ENCODE results near the gene ARHGAP33.

Gene ARHGAP33

DNA sequence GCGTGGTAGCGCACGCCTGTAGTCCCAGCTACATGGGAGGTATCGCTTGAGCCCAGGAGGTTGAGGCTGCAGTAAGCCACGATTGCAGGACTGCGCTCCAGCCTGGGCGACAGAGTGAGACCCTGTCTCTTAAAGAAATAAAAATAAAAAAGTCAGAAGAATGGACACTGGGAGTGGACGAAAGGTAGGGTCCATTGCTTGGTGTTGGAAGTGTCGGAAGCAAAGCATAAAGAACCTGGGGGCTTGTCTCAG lies 392 bp upstream of the ARHGAP33 start:
- H3K4me3 ChIP-seq (ENCODE audit: low read depth, low read length) = peak overlapping the region; percentile 29
- DNase-seq = no peak
- H3K27me3 ChIP-seq (replicated peaks) = no peaks in the 10 kb centered on the region
- no peaks in the 10 kb centered on the region for H3K36me3 ChIP-seq (replicated peaks)
- TF ChIP-seq, protein P1, sequence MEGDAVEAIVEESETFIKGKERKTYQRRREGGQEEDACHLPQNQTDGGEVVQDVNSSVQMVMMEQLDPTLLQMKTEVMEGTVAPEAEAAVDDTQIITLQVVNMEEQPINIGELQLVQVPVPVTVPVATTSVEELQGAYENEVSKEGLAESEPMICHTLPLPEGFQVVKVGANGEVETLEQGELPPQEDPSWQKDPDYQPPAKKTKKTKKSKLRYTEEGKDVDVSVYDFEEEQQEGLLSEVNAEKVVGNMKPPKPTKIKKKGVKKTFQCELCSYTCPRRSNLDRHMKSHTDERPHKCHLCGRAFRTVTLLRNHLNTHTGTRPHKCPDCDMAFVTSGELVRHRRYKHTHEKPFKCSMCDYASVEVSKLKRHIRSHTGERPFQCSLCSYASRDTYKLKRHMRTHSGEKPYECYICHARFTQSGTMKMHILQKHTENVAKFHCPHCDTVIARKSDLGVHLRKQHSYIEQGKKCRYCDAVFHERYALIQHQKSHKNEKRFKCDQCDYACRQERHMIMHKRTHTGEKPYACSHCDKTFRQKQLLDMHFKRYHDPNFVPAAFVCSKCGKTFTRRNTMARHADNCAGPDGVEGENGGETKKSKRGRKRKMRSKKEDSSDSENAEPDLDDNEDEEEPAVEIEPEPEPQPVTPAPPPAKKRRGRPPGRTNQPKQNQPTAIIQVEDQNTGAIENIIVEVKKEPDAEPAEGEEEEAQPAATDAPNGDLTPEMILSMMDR (IDR thresholded peaks at IDR 0.05; ENCODE audit: low read depth, low read length, missing control alignments) = no peak
- in situ Hi-C loops (cut with HindIII; ENCODE audit: low pct_ligation_motif_present, low sequenced_read_pairs) = no loop called here
- H3K27ac ChIP-seq = no peak overlapping the region

DNA sequence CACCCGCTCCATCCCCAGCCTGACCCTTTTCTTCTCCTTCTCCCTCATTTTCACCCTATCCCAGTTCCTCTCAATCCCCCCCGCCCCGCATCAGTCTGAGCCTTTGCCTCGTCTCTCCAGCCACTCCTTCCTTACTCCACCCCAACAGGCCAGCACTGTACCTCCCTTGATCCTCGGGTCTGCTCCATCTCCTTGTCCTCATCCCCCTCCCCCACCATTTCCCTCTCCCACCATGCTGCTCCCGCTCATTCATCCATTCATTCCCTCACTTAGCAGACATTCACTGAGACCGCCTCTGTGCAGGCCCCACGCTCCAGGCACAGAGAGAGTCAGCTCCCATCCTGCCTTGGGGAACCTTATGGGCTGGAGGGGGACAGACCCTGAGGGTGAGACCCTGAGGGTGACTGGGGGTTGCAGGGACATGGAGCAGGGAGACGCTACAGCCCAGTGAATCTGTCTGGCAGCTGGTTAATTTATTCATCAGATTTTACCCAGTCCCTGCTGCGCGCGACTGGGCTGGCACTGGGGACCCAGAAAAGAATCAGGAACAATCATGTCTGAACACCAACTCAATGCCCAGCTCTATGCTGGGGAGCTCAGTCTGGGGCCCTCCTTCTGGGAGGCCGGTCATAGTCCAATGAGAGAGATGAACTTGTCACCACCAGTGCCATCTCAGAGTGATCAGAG lies 881 bp downstream of the ARHGAP33 start:
- in situ Hi-C loops (cut with HindIII; ENCODE audit: low pct_ligation_motif_present, low sequenced_read_pairs) = no loop called here
- no peak for DNase-seq
- Histone ChIP-seq H3K27ac (no peak overlapping the region), H3K36me3 (replicated peaks) (no peaks in the 10 kb centered on the region), H3K27me3 (replicated peaks) (no peaks in the 10 kb centered on the region), H3K4me3 (ENCODE audit: low read depth, low read length) (peak overlapping the region; percentile 68)
- TF ChIP-seq, protein P1 (IDR thresholded peaks at IDR 0.05; ENCODE audit: low read depth, low read length, missing control alignments) = no peak

DNA sequence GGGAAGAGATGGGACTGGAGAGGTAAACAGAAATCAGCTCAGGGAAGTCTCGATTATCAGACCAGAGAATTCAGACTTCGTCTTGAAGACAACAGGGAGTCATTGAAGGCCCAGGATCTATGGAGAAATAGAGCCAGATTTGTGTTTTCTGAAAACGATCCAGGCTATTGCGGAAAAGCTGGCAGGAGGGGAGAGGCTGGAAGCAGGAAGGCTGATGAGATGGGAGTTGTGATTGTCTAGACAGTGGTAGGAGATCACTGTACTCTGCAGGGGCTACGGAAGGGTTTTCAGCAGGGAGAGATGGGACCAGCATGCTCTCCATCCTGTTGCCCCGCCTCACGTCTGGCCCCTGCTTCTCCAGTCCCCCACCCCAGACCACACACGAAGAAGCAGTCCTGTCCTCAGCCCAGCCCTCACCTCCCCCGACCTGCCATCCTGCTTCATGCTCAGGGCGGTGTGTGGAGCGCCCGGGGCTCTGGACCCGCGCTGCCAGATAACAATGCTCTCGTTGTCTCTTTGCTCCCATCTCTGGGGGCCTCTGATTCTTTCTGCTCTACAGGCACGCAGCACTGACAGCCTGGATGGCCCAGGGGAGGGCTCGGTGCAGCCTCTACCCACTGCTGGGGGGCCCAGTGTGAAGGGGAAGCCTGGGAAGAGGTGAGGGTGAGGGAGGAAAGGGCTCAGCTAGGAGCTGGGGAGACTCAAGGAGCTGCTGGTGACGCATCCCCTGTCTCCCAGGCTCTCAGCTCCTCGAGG lies 1.9 kb downstream of the ARHGAP33 start:
- H3K27me3 ChIP-seq (replicated peaks) = no peaks in the 10 kb centered on the region
- H3K4me3 ChIP-seq (ENCODE audit: low read depth, low read length) = no peak overlapping the region
- DNase-seq = no peak
- H3K36me3 ChIP-seq (replicated peaks) = no peaks in the 10 kb centered on the region
- in situ Hi-C loops (cut with HindIII; ENCODE audit: low pct_ligation_motif_present, low sequenced_read_pairs) = no loop called here
- TF ChIP-seq, protein P1 (IDR thresholded peaks at IDR 0.05; ENCODE audit: low read depth, low read length, missing control alignments) = no peak
- H3K27ac ChIP-seq = no peak overlapping the region

DNA sequence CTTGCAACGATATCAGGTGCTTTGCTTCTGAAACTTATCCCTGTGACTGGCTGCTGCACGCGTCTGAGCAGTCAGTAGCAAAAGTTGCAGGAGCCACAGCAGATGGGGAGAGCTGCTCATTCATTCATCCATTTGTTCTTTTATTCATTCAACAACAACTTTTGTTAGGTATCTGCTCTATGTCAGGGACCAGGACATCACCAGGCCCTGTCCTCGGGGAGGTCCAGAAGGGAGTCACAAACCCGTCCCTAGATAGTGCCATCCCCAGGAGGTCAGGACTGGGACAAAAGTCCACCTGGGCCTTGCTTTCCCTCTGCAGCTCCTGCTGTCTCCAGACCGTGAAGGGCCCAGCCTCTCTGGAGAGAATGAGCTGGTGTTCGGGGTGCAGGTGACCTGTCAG lies 2.6 kb downstream of the ARHGAP33 start:
- DNase-seq = no peak
- in situ Hi-C loops (cut with HindIII; ENCODE audit: low pct_ligation_motif_present, low sequenced_read_pairs) = no loop called here
- Histone ChIP-seq H3K4me3 (ENCODE audit: low read depth, low read length) (no peak overlapping the region), H3K27me3 (replicated peaks) (no peaks in the 10 kb centered on the region), H3K36me3 (replicated peaks) (no peaks in the 10 kb centered on the region), H3K27ac (no peak overlapping the region)
- TF ChIP-seq, protein P1 (IDR thresholded peaks at IDR 0.05; ENCODE audit: low read depth, low read length, missing control alignments) = no peak

DNA sequence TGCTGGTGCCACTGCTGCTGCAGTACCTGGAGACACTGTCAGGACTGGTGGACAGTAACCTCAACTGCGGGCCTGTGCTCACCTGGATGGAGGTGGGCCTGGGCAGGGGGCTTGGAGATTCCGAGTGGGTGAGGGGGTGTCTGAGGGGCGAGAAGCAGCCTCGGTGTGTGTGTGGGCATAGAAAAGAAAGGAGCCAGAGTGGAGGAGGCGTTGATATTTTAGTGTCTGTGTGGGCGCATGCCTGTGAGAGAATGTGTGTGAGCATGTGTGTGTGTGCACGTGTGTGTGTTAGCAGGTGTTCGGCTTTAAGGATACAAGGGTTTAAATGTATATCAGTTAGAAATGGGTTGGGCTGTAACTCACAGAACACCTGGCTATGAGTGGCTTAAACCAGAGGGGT lies 3.7 kb downstream of the ARHGAP33 start:
- no peak for DNase-seq
- Histone ChIP-seq H3K27ac (no peak overlapping the region), H3K36me3 (replicated peaks) (no peaks in the 10 kb centered on the region), H3K27me3 (replicated peaks) (no peaks in the 10 kb centered on the region), H3K4me3 (ENCODE audit: low read depth, low read length) (no peak overlapping the region)
- TF ChIP-seq, protein P1 (IDR thresholded peaks at IDR 0.05; ENCODE audit: low read depth, low read length, missing control alignments) = no peak
- in situ Hi-C loops (cut with HindIII; ENCODE audit: low pct_ligation_motif_present, low sequenced_read_pairs) = no loop called here
